Muscle of leg (tissue), 11 donors: ENCODE results near the gene PRKG1. TPM values are rescaled to one million over a fixed set of nuclear protein-coding genes. Genes with fewer than 3 reads are reported as not detected.

Source experiments
- DNase-seq: peaks from one replicate; pipeline ENCODE4 v3.0.0; 2013
- H3K27ac ChIP-seq: one replicate; pipeline ENCODE4 v1.5.1; 2013; ENCODE audit warnings: mild to moderate bottlenecking, low read length, control low read depth
- H3K27me3 ChIP-seq: one replicate; pipeline ENCODE4 v1.6.1; 2013; ENCODE audit warnings: low read length; ENCODE audit not compliant: control insufficient read depth, insufficient read depth
- H3K36me3 ChIP-seq: one replicate; pipeline ENCODE4 v1.6.1; 2013; ENCODE audit warnings: low read length; ENCODE audit not compliant: control insufficient read depth, insufficient read depth
- H3K4me1 ChIP-seq: one replicate; pipeline ENCODE4 v1.6.1; 2013; ENCODE audit warnings: low read length; ENCODE audit not compliant: control insufficient read depth, insufficient read depth
- H3K4me3 ChIP-seq: one replicate; pipeline ENCODE4 v1.5.1; 2013; ENCODE audit warnings: low read length, control low read depth
- H3K9me3 ChIP-seq: replicated peaks from 2 replicates; pipeline ENCODE4 v1.6.1; 2013; ENCODE audit warnings: low read depth, low read length; ENCODE audit not compliant: control insufficient read depth
- WGBS: methylation state at CpG from one replicate; pipeline ENCODE4 v1.1.5; 2013; ENCODE audit warnings: missing lambda C conversion rate; ENCODE audit not compliant: insufficient coverage; 5-methylcytosine and 5-hydroxymethylcytosine counted together
- polyA plus RNA-seq, 8 donors: library from polyadenylated mRNA; unstranded; fragments of 120-200 nt; gene quantifications; one replicate each; pipeline versions ENCODE4 v1.2.1 to v1.2.3, GENCODE V29; 2013; ENCODE audit warnings: inconsistent platforms in 1 of 8, low replicate concordance in 1 of 8; ENCODE audit not compliant: insufficient read length in 8 of 8, insufficient read depth in 1 of 8
- total RNA-seq: library from RNA; stranded (reverse); fragments of 120-200 nt; gene quantifications from one replicate; pipeline ENCODE4 v1.2.4, GENCODE V29; 2013

Gene PRKG1
- total and polyA plus RNA-seq, 9 donors: 23.3 to 59.2 (median 50.3) TPM

DNA sequence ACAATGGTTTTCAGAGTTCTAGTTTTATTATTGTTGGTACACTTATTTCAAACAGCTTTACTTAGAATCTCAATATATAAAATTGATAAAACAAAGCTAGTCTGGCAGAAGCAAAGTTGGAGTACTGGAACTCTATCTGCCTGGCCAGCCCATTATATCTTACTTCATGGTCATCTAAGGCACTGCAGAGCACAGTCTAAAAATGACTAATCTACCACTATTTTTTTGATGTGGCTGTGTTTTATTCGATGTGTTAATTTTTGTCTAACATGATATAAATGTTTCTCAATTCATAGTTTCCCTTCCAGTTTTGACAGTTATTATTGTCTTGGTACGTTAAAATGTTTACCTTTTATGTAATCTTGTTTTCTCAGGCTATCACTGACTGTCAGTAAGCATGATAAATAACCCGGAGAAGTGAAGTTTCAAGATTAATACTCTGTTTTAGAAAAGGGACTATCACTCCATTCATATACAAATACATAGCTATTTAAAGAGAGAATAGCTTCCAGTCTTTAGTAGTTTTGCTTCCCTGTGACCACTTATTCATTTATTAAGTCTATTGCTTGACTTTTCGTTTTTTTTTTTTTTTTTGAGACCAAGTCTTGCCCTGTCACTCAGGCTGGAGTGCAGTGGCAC is 685.7 kb downstream of the PRKG1 start:
- no peak for DNase-seq
- WGBS: no CpG with 5 or more reads among the region's 4 CpGs
- Histone ChIP-seq H3K27me3 (no peaks in the 10 kb centered on the region), H3K27ac (no peak overlapping the region), H3K4me1 (no peaks in the 10 kb centered on the region), H3K36me3 (no peaks in the 10 kb centered on the region), H3K4me3 (no peak overlapping the region), H3K9me3 (no peaks in the 10 kb centered on the region)

DNA sequence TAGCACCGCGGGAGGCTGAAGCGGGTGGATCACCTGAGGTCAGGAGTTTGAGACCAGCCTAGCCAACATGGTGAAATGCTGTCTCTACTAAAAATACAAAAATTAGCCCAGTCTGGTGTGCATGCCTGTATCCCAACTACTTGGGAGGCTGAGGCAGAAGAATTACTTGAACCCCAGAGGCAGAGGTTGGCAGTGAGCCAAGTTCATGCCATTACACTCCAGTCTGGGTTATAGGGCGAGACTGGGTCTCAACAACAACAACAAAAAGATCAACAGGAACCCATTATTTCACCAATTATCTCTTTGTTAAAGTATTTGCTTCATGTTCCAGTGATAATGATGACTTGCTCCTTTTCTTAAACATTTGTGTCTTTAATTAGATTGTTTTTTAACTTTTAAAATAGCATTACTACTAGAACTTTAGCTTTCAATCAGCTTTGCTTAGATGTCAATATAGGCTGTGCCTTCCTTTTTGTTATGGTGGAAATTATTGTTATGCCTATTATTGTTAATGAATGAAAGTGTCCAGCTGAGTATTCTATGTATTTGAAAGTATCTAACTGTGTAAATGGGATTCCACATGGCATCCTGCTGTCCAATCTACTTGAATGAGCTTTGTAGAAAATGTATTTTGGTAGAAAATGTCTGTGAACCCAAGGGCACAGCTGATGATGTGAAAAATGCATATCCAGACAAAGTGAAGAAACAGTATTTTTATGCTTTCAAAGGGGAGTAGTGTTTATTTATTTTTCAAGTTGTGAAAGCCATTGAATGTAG is 686.8 kb downstream of the PRKG1 start:
- no peaks in the 10 kb centered on the region for H3K36me3 ChIP-seq
- peak; percentile 41 for DNase-seq
- H3K27me3 ChIP-seq: no peaks in the 10 kb centered on the region
- H3K27ac ChIP-seq: no peak overlapping the region
- peaks cover 3% of the 10 kb centered on the region for H3K9me3 ChIP-seq
- no peaks in the 10 kb centered on the region for H3K4me1 ChIP-seq
- no peak overlapping the region for H3K4me3 ChIP-seq
- 100% methylated on average over 1 of the region's 4 CpGs for WGBS

DNA sequence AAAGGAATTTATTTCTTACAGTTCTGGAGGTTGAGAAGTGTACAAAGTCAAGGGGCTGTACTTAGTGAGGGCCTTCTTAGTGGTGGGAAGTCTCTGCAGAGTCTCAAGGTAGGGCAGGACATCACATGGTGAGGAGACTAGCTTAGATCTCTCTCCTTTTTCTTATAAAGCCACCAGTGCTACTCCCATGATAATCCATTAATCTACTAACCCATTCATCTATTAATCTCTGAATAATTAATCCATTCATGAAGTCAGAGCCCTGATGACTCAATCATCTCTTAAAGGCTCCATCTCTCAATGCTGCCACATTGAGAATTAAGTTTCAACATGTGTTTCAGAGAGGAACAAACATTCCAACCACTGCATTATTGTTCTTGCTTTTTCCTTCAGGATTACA is 689.5 kb downstream of the PRKG1 start:
- H3K27ac ChIP-seq: no peak overlapping the region
- no peak for DNase-seq
- H3K4me3 ChIP-seq: no peak overlapping the region
- H3K4me1 ChIP-seq: no peaks in the 10 kb centered on the region
- no peaks in the 10 kb centered on the region for H3K27me3 ChIP-seq
- peaks cover 10% of the 10 kb centered on the region for H3K9me3 ChIP-seq
- H3K36me3 ChIP-seq: no peaks in the 10 kb centered on the region

DNA sequence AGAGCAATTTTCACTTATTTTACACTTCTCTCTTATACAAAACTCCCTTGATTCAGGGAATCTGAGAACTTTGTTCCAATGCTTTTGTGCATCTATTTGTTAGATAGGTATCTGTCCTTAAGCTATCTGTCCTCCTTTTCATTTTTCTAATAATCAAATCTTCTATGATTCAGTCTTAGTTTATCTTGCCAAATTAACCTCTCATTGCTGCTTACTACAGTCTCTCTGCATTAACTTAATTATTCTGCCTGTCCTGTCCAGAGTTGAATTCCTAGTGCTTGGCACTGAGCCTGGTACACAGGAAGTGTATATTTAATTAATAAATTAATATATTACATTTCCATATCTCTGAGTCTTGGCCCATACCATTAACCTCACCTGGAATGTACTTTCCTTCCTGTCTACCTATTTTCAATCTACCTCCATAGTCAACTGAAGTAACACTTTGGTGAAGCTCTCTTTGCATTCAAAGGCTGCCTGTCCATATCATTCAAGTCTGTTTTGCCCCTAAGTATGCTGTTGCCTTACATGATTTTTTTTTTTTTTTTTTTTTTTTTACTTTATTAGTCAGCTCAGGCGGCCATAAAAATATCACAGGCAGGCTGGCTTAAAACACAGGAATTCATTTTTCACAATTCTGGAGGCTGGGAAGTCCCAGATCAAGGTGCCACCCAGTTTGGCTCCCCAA is 691.1 kb downstream of the PRKG1 start:
- DNase-seq: no peak
- Histone ChIP-seq H3K27ac (no peak overlapping the region), H3K9me3 (peaks cover 10% of the 10 kb centered on the region), H3K4me3 (no peak overlapping the region), H3K36me3 (no peaks in the 10 kb centered on the region), H3K4me1 (no peaks in the 10 kb centered on the region), H3K27me3 (no peaks in the 10 kb centered on the region)
- 100% methylated on average over 1 of the region's 1 CpG for WGBS

DNA sequence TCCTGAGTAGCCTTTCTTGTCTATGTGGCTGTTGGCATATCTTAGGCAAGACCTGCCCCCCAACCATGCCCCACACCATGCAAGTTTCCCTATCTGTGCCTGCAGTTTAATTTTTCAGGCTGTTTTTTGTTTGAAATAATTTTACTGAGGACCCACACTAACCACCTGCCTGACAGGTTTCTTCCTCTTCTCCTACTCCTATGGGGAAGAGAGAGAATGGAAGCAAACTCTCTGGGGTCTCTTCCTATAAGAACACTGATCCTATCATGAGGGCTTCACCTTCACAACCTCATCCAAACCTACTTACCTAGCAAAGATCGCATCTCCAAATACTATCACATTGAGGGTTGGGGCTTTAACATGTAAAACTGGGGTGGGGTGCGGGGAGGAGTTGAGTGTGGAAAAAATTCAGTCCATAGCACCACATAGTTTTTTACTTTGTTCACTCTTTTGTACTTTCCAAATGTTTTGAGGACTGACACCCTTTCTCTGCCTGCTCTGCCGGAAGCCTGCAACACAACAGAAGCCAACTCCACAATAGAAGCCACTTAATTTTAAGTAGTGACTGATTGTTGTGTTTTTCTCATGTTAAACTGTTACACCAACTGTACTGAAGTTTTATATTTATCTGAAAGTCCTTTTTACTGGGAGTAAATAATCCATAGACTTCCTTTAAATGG is 692.3 kb downstream of the PRKG1 start:
- WGBS: no CpG with 5 or more reads among the region's 3 CpGs
- H3K36me3 ChIP-seq: no peaks in the 10 kb centered on the region
- H3K27ac ChIP-seq: no peak overlapping the region
- no peak for DNase-seq
- H3K9me3 ChIP-seq: peaks cover 10% of the 10 kb centered on the region
- H3K27me3 ChIP-seq: no peaks in the 10 kb centered on the region
- no peak overlapping the region for H3K4me3 ChIP-seq
- H3K4me1 ChIP-seq: no peaks in the 10 kb centered on the region

DNA sequence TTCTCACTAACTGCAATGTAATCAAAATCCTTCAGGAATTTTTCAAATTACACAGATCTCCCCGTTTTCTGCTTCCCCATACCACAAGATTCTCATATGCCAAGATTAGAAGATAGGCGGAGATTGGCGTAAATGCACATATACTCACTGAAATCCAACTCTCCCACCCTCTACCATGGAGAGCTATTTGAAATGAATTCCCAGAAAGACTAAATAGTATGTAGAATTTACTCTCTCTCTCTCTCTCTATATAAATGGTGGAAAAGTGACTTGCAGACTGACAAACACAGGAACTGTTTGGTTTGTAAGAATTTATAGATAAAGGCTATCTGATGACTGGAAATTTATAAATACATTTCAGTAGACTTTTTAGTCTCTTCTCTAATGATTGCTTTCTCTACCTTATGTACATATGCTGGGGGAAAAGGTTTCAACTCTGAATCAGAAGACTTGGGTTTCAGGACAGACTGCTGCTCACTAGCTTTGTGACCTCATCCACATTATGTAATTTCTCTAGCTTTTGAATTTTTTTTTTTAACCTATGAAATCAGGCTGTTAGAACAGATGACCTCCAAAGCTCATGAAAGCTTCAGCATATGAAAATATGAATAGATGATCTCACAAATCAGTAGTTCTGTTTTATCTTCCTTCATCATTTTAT is 692.9 kb downstream of the PRKG1 start:
- no peak overlapping the region for H3K4me3 ChIP-seq
- DNase-seq: no peak
- H3K27ac ChIP-seq: no peak overlapping the region
- H3K4me1 ChIP-seq: no peaks in the 10 kb centered on the region
- H3K9me3 ChIP-seq: peaks cover 10% of the 10 kb centered on the region
- WGBS: no CpG with 5 or more reads among the region's 3 CpGs
- no peaks in the 10 kb centered on the region for H3K27me3 ChIP-seq
- H3K36me3 ChIP-seq: no peaks in the 10 kb centered on the region

DNA sequence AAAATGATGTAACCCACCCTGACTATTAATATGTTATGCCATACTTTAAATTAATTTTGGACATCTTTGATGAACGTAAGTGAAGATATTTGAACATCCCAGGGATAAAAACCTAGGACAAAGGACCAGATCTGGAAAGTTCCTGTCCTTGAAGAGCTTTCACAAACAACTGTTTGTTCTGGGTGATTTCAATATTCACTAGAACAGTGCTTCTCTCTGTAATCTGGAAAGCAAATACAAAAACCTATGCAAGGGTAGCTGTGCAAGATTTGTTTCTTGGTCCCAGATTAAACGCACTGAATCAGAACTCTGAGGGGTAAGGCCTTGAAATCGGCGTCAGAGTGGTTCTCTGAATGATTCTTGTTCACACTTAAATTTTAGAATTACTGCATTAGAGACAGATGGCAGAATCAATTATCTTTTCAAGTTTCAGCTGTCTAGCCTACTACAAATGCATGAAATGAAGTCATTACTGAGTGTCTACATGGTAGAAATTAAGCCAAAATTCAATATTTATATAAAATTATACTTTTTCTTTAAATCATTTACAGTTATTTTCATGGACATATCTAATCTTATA is 694.7 kb downstream of the PRKG1 start:
- H3K4me3 ChIP-seq: no peak overlapping the region
- no CpG with 5 or more reads among the region's 4 CpGs for WGBS

DNA sequence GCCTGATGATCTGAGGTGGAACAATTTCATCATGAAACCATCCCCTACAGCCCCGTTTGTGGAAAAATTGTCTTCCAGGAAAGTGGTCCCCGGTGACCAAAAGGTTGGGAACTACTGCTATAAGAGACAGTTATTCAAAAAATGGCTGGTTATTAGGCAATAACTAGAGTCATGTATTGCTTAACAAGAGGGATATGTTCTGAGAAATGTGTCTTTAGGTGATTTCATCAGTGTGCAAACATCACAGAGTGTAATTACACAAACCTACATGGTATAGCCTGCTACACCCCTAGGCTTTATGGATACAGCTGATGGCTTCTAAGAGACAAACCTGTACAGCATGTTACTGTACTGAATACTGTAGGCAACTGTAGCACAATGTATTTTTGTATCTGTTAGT is 696.4 kb downstream of the PRKG1 start:
- H3K27ac ChIP-seq: no peak overlapping the region
- H3K27me3 ChIP-seq: no peaks in the 10 kb centered on the region
- DNase-seq: no peak
- H3K4me3 ChIP-seq: no peak overlapping the region
- H3K4me1 ChIP-seq: no peaks in the 10 kb centered on the region
- peaks cover 10% of the 10 kb centered on the region for H3K9me3 ChIP-seq
- no peaks in the 10 kb centered on the region for H3K36me3 ChIP-seq
- 83% methylated on average over 1 of the region's 2 CpGs for WGBS

More for the DNA sequence above, 694.7 kb downstream of the PRKG1 start:
- Histone ChIP-seq H3K4me1 (no peaks in the 10 kb centered on the region), H3K36me3 (no peaks in the 10 kb centered on the region), H3K27ac (peak overlapping the region; percentile 5), H3K27me3 (no peaks in the 10 kb centered on the region), H3K9me3 (peaks cover 10% of the 10 kb centered on the region)
- DNase-seq: peak; percentile 49

DNA sequence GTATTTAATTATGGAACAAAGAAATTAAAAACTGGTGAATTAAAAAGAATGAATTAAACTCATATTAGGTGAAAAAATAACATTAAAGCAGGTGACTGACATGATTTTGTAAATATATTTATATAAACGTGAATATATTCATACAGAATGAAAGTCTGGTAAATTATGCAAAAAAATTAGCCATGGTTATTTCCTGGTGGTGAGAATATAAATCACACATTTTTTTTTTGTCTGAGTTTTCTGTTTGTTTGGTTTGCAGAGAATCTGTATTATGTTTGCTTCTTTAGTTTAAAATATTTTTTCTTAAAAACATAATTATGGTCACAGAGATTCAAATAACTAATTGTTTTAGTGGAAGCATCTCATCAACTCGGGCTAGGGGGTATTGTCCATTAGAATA is 698.1 kb downstream of the PRKG1 start:
- Histone ChIP-seq H3K4me1 (no peaks in the 10 kb centered on the region), H3K36me3 (no peaks in the 10 kb centered on the region), H3K4me3 (no peak overlapping the region), H3K9me3 (no peaks in the 10 kb centered on the region), H3K27me3 (no peaks in the 10 kb centered on the region), H3K27ac (no peak overlapping the region)
- DNase-seq: no peak
- WGBS: no CpG with 5 or more reads among the region's 2 CpGs
